GM23338 (cell line): ENCODE measurements around the gene RMC1. TPM values are rescaled to one million over a fixed set of nuclear protein-coding genes. Genes with fewer than 3 reads are reported as not detected.
A peak's percentile ranks its signal among the peaks of the same experiment; 100 is the strongest.

Source experiments
- ATAC-seq: fragments of 200-7000 bp; cut with Tn5 transposase; 3 replicates; pipeline ENCODE4 v1.9.1; 2020
- DNase-seq: peaks from one replicate; pipeline ENCODE4 v3.0.0-alpha.2; 2015; ENCODE audit warnings: low spot score
- H2AFZ ChIP-seq: fragments of 200-600 bp; sonication (generic); 2 replicates; pipeline ENCODE4 v1.8.0; 2016; ENCODE audit warnings: antibody characterized with exemption, mild to moderate bottlenecking, moderate library complexity
- H3F3A ChIP-seq: fragments of 200-600 bp; sonication (generic); replicated peaks from 2 replicates; pipeline ENCODE4 v1.8.0; 2017; ENCODE audit warnings: antibody characterized with exemption, mixed run types, low read depth
- H3K27ac ChIP-seq: fragments of 200-600 bp; sonication (generic); 2 replicates; pipeline ENCODE4 v1.6.1; 2016; ENCODE audit warnings: low read depth
- H3K27me3 ChIP-seq: fragments of 200-600 bp; sonication (generic); 2 replicates; pipeline ENCODE4 v1.8.0; 2016; ENCODE audit warnings: mild to moderate bottlenecking, mixed run types, moderate library complexity; ENCODE audit not compliant: insufficient read depth
- H3K36me3 ChIP-seq: fragments of 200-600 bp; sonication (generic); 2 replicates; pipeline ENCODE4 v1.8.0; 2016; ENCODE audit warnings: mild to moderate bottlenecking; ENCODE audit not compliant: insufficient read depth
- H3K4me1 ChIP-seq: fragments of 200-600 bp; sonication (generic); 2 replicates; pipeline ENCODE4 v1.8.0; 2016; ENCODE audit warnings: mild to moderate bottlenecking, moderate library complexity; ENCODE audit not compliant: insufficient read depth
- H3K4me2 ChIP-seq: fragments of 200-600 bp; sonication (generic); 2 replicates; pipeline ENCODE4 v1.7.1; 2017; ENCODE audit warnings: mixed run types
- H3K4me3 ChIP-seq: fragments of 200-600 bp; sonication (generic); 2 replicates; pipeline ENCODE4 v1.6.1; 2016; ENCODE audit warnings: mixed run types
- H3K79me2 ChIP-seq: fragments of 200-600 bp; sonication (generic); replicated peaks from 2 replicates; pipeline ENCODE4 v1.8.0; 2017; ENCODE audit warnings: mild to moderate bottlenecking; ENCODE audit not compliant: insufficient read depth
- H3K9me2 ChIP-seq: fragments of 200-600 bp; sonication (generic); 2 replicates; pipeline ENCODE4 v1.8.0; 2017; ENCODE audit not compliant: insufficient read depth
- H4K20me1 ChIP-seq: fragments of 200-600 bp; sonication (generic); replicated peaks from 2 replicates; pipeline ENCODE4 v1.8.0; 2017; ENCODE audit warnings: mild to moderate bottlenecking; ENCODE audit not compliant: insufficient read depth
- H3K27ac Mint-ChIP-seq: 2 replicates; pipeline ENCODE4 v1.8.0; 2020; ENCODE audit warnings: inconsistent platforms, mild to moderate bottlenecking, moderate library complexity, mixed read lengths
- H3K27me3 Mint-ChIP-seq: 3 replicates; pipeline ENCODE4 v1.8.0; 2022; ENCODE audit warnings: low read depth, mild to moderate bottlenecking, moderate library complexity, mixed read lengths, inconsistent platforms; ENCODE audit not compliant: insufficient read depth, poor library complexity
- H3K36me3 Mint-ChIP-seq: 3 replicates; pipeline ENCODE4 v1.8.0; 2021; ENCODE audit warnings: low read depth, mild to moderate bottlenecking, inconsistent platforms, moderate library complexity, mixed read lengths
- H3K4me1 Mint-ChIP-seq: 3 replicates; pipeline ENCODE4 v1.8.0; 2020; ENCODE audit warnings: mild to moderate bottlenecking, inconsistent platforms, mixed read lengths
- H3K4me3 Mint-ChIP-seq: 3 replicates; pipeline ENCODE4 v1.8.0; 2021; ENCODE audit warnings: moderate library complexity, mild to moderate bottlenecking, inconsistent platforms, mixed read lengths
- H3K9me3 Mint-ChIP-seq: 3 replicates; pipeline ENCODE4 v1.8.0; 2020; ENCODE audit warnings: moderate library complexity, mild to moderate bottlenecking, inconsistent platforms, mixed read lengths
- CTCF ChIP-seq, 2 experiments: fragments of 200-600 bp in 1 of 2; sonication (generic) in 1 of 2; conservative IDR thresholded peaks; 2 replicates each; pipeline versions ENCODE4 v1.5.1 to v1.6.1; 2016 to 2017; ENCODE audit warnings: antibody characterized with exemption in 2 of 2, low read depth in 2 of 2, mild to moderate bottlenecking in 2 of 2, moderate library complexity in 1 of 2
- ETS1 ChIP-seq: IDR thresholded peaks from 2 replicates; pipeline ENCODE4 v1.6.1; 2016; ENCODE audit warnings: antibody characterized with exemption
- EZH2 ChIP-seq: fragments of 200-600 bp; sonication (generic); IDR thresholded peaks from one replicate; pipeline ENCODE4 v1.8.0; 2017; ENCODE audit warnings: antibody characterized with exemption, mild to moderate bottlenecking, low read depth; ENCODE audit not compliant: unreplicated experiment
- EZH2phosphoT487 ChIP-seq: fragments of 200-600 bp; sonication (generic); IDR thresholded peaks from one replicate; pipeline ENCODE4 v1.8.1; 2018; ENCODE audit warnings: antibody characterized with exemption; ENCODE audit not compliant: unreplicated experiment
- NANOG ChIP-seq: IDR thresholded peaks from 2 replicates; pipeline ENCODE4 v1.6.1; 2016; ENCODE audit warnings: antibody characterized with exemption, borderline replicate concordance
- POLR2AphosphoS5 ChIP-seq: IDR thresholded peaks from 2 replicates; pipeline ENCODE4 v1.6.1; 2016; ENCODE audit warnings: antibody characterized with exemption, low read depth
- REST ChIP-seq: IDR thresholded peaks from one replicate; pipeline ENCODE4 v1.6.1; 2018; ENCODE audit warnings: antibody characterized with exemption; ENCODE audit not compliant: unreplicated experiment
- STAT1 ChIP-seq: IDR thresholded peaks from one replicate; pipeline ENCODE4 v1.6.1; 2016; ENCODE audit warnings: antibody characterized with exemption; ENCODE audit not compliant: unreplicated experiment
- ZNF114 ChIP-seq: fragments of 250-450 bp; sonication (Bioruptor Pico); IDR thresholded peaks from 2 replicates; pipeline ENCODE4 v1.5.0; 2020; ENCODE audit warnings: mild to moderate bottlenecking, moderate library complexity
- ZNF331 ChIP-seq: fragments of 250-450 bp; sonication (Bioruptor Pico); IDR thresholded peaks from 2 replicates; pipeline ENCODE4 v1.5.0; 2020; ENCODE audit warnings: low read depth, mild to moderate bottlenecking, moderate library complexity
- polyA plus RNA-seq: library from polyadenylated mRNA; unstranded; fragments of >200 nt; fragmentation: Nextera tagmentation; extraction: Ambion mirVana; gene quantifications from 2 replicates; pipeline ENCODE4 v1.2.1, GENCODE V29; 2016
- total RNA-seq: library from RNA; depleted of rRNA; stranded (reverse); fragments of >200 nt; shearing (Covaris generic); gene quantifications from 2 replicates; pipeline ENCODE4 v1.2.3, GENCODE V29; 2014

RMC1 gene
- total and polyA plus RNA-seq, 2 experiments from 2014 or later: 18.9 to 24.6 TPM

- Histone ChIP-seq H2AFZ (no peak overlapping the region), H3K9me2 (no peaks in the 10 kb centered on the region), H3K4me3 (no peak overlapping the region), H3K79me2 (no peaks in the 10 kb centered on the region), H3K27me3 (no peaks in the 10 kb centered on the region), H3K36me3 (no peaks in the 10 kb centered on the region; the same call in 1 of the 2 replicates), H3K4me2 (no peak overlapping the region), H3K4me1 (peaks cover 33% of the 10 kb centered on the region), H3K27ac (no peak overlapping the region), H3F3A (no peaks in the 10 kb centered on the region), H4K20me1 (no peaks in the 10 kb centered on the region)
- no peak for TF ChIP-seq ZNF114 (CRISPR knock-in tag)
- TF ChIP-seq EZH2: no peak
- TF ChIP-seq ETS1: no peak
- Mint-ChIP-seq H3K4me3 (no peak overlapping the region; the same call in 2 of the 3 replicates), H3K4me1 (peaks cover 18% of the 10 kb centered on the region), H3K9me3 (peaks cover 3% of the 10 kb centered on the region; the same call in 1 of the 3 replicates), H3K27me3 (peaks cover 4% of the 10 kb centered on the region), H3K36me3 (peaks cover 9% of the 10 kb centered on the region; the same call in 2 of the 3 replicates), H3K27ac (no peak overlapping the region)
- ATAC-seq: no peak; the same call in 2 of the 3 replicates
- peak; percentile 43 for DNase-seq
Measured at GRCh38 chr18:23485386-23485785, 17.9 kb upstream of the RMC1 start.

GRCh38 chr18:23487738-23488570 lies 15.4 kb upstream of the RMC1 start:
- Mint-ChIP-seq H3K9me3 (peaks cover 5% of the 10 kb centered on the region; the same call in 1 of the 3 replicates), H3K4me3 (no peak overlapping the region), H3K27ac (no peak overlapping the region), H3K36me3 (no peaks in the 10 kb centered on the region), H3K4me1 (peaks cover 18% of the 10 kb centered on the region), H3K27me3 (peaks cover 6% of the 10 kb centered on the region)
- peak overlapping the region; percentile 47; the same call in 1 of the 2 replicates for H3K27ac ChIP-seq
- DNase-seq (peak; percentile 20), ATAC-seq (peak; percentile 50)
- H3K79me2 ChIP-seq: no peaks in the 10 kb centered on the region
- H3K27me3 ChIP-seq: no peaks in the 10 kb centered on the region
- H4K20me1 ChIP-seq: no peaks in the 10 kb centered on the region
- no peak overlapping the region for H3K4me2 ChIP-seq
- H3K9me2 ChIP-seq: no peaks in the 10 kb centered on the region
- no peaks in the 10 kb centered on the region for H3F3A ChIP-seq
- peaks cover 29% of the 10 kb centered on the region for H3K4me1 ChIP-seq
- peak overlapping the region; percentile 91 for H2AFZ ChIP-seq
- no peaks in the 10 kb centered on the region for H3K36me3 ChIP-seq
- no peak overlapping the region for H3K4me3 ChIP-seq
- TF ChIP-seq NANOG (no peak), STAT1 (no peak), ZNF331 (CRISPR knock-in tag) (no peak), REST (no peak), EZH2 (no peak), CTCF (conservative IDR thresholded peaks at IDR 0.05; ENCODE audit: low read depth in 2 of 2) (no peak), EZH2phosphoT487 (no peak), POLR2AphosphoS5 (no peak), ETS1 (no peak), ZNF114 (CRISPR knock-in tag) (no peak)
